Measurements from ENCODE around the gene IL17B.

The IL17B gene, protein sequence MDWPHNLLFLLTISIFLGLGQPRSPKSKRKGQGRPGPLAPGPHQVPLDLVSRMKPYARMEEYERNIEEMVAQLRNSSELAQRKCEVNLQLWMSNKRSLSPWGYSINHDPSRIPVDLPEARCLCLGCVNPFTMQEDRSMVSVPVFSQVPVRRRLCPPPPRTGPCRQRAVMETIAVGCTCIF

DNA sequence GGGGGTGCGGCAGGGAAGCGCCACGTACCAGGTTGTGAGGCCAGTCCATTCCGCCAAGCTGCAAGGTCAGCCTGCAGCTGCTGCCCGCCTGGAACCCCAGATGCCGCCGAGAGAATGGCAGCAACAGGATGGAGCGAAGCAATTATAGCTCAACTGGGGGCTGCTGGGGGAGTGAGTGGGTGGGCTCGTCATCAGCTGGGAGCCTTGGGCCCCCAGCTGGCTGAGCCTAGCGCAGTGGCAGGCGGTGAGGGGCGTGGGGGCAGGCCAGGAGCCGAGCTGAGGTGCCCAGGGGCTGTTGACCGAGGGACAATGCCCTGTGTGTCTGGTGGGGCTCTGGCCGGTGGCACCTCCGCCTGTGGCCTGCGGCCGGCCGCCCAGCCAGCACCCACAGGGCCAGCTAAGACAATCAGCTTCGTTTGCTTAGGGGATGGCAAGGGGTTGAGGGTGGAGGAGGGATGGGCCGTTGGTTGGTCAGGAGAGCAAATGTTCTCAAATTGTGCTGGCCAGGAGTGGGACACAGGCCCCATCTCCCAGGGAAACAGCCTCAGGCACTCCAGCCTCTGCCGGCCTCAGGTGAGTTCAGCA is at the start of gene IL17B:
Gene IL17B, minus strand, starts transcription at position 116 of the 585 bp plus-strand sequence. Its CDS starts 67 bp downstream, at position 49.
- DNase-seq (ENCODE audit: low read depth, low spot score), result no peak

DNA sequence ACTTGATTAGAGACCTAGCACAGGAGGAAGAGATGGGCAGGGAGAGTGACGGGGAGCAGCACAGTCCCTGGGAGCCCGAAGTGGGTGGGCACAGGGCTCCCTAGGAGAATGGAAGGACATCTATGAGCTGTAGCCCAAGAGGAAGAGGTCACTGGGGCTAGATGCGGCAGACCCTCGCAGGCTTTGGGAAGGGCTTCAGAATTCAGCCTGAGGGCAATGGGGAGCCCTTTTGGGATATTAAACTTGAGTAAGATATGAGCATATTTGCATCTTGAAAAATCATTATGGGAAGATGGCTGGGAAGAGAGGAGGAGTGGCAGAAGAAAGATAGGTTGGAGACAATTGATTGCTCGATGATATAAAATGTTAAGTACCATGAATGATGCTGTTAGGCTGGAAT is 48.9 kb upstream of the IL17B start:
- DNase-seq (ENCODE audit: low read depth, low spot score), result no peak

DNA sequence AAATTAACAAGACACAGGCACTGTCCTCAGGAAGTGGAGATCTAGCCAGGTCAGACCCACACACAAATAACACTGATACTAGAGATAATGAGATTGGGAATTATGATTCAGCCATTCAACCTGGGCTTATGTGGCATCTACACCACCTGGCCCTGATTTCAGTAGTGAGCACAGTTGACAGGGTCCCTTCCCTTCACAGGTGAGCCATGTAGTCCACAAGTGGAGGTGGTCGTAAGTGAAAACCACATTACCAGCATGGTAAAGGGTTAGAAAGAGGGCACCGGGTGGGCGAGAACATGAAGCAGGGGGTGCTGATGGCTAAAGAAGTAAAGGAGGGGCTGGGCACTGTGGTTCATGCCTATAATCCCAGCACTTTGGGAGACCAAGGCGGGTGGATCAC is 48.3 kb upstream of the IL17B start:
- no peak for DNase-seq (ENCODE audit: low read depth, low spot score)

DNA sequence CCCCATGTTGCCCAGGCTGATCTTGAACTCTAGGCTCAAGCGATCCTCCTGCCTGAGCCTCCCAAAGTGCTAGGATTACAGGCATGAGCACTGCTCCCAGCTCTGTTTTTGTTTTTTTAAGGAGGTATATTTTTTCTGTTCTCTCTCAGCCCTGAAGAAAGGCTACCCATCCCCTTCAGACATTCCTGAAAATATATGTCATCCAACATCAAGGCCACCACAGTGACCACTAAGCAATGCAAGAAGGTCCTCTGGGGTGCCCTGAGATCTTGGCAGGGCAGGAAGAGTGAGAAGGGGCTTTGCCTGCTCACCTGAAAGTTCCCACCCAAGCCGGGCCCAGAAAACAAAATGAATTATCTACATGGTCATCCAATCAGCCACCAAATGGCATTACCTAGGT is 47.8 kb upstream of the IL17B start:
- peak; percentile 72 for DNase-seq (ENCODE audit: low read depth, low spot score)

DNA sequence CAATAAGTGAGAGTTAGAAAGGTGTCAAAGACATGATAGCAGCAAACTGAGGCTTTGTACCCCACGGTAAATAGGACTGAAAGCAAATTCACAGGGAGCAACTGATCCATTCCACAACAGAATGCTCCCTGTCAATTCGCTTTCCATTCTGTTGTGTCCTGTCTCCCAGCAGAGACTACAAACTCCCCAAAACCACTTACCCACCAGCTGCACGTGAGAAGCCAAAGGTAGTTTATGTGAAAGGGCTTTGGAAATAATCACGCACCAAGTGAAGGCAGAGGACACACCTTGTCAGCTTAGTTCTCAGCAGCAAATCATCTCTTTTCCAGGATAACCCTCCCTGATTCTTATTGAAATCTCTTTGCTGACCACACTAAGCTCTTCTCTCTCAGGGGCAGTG is 46.6 kb upstream of the IL17B start:
- DNase-seq (ENCODE audit: low read depth, low spot score), result no peak

DNA sequence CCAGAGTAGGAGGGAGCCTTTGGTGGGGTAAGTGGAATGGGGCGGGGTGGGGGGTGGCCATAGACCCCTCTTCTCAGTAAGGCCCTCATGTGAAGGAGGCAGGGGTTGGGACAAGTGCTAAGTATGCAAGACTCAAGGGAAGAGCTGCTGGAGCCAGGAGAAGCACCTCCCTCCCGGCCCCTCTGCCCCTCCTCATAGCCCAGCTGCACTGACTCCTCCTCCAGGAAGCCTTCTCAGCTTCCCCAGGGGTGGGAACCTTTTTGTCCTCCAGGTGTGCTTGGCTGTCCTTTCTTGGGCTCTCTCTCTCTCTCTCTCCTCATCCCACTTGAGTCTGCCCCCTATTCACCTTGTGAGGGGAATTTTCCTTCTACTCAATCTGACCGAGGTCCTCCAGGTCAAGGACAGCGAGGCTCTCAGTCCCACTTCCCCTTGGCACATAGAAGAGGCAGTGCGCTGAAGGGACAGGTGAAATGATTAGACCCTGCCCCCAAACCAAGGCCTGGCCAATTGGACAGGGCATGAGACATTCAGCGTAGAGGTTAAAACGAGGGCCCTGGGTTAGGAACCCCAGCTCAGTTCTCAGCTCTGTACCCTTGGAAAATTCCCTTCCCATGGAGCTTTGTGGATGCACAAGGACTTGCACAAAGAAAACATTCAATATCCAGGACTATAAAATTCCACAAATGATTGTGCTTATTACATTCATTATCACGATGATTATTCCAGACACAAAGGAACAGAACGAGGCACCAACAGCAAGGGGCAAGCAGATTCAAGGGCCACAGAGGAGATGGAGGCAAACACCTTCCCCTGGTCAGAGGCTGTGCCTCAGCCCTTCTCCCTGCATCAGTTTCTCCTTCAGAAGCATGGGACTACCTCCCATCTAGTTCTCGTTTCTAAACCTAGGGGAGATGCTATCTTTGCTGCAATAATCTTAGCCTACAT is 45.6 kb upstream of the IL17B start:
- no peak for DNase-seq (ENCODE audit: low read depth, low spot score)

DNA sequence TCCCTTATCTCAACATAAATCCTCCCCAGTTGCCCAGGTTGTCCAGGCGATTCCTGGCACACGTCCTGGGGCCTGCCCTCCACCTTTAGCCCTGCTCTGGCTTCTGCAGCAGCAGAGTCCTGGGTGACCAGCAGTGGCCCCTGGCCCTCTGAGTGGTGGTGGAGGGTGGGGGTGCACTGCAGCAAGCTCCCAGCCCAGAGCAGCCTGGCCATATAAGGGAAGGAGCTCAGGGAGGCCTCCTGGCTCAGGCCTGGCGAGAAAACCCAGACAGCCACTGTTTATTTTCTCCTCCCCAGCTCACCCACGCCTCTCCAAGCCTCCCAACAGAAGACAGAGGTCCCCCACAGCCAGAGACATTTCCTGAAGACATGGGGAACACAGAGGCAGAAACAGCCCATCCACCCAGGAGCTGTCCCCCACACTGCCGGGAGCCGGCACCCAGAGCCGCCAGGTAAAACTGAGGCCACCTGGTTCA is 44.7 kb upstream of the IL17B start:
- DNase-seq (ENCODE audit: low read depth, low spot score), result peak; percentile 78

DNA sequence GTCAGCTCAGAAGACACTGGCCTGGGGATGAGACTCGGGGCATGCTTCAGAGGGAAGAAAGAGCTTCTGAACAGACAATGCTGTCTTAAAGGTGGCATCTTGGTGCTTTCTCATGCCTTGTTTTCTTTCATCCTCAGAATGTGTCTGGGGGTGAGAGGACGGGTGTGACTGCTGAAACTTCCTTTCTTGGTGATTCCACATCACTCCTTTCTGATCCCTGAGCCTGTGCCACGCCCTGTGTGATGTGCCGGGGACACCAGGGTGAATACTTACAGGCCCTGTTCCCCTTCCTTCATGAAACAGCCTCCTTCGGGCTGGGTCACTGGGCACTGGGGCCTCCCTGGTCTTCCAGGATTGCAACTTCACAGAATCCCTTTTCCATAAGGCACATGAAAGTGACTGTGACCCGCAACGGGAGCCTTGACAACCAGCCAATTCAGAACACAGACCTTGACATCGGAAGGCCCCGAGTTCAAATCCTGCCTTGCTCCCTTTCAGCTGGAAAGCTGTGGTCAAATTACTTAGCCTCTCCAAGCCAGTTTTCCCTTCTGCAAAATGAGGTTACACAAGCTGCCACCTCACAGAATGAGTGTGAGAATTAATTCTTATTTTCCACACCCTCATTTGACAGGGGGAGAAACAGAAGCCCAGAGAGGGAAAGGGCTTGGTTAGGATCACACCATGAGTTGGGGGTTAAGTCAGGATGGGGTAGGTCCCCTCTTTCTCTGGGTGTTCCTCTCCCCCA is 44.1 kb upstream of the IL17B start:
- no peak for DNase-seq (ENCODE audit: low read depth, low spot score)

DNA sequence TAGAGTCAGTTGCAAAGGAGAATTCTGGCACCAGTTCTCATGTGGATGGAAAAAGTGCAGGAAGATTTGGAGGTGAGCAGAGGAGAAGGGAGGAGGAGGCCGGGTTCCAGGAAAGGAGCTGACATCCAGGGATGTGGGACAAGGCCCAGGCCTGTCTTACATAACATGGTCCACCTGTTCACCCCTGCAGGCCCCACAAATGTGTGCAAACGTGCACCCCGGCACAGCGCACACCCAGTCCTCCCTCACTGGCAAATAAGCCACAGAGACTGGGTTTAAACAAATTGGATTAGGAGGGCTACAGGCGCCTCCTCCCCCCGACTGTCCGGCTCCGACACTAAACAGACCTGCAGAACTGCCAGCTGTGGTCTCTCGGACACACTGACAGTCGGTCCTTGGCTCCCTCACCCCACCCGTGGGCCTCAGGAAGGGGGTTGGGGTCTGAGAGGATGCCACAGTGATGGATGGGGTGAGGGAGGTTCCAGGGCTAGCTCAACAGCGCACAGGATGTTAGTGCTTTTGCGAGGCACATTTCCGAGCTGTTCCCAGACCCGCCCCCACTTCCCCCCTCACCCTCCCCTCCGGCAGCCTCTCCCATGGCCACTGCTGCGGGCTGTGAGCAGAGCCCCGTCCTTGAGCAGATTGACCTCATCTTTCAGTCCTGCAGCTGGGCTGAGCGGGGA is 43.4 kb upstream of the IL17B start:
- DNase-seq (ENCODE audit: low read depth, low spot score), result peak; percentile 75

DNA sequence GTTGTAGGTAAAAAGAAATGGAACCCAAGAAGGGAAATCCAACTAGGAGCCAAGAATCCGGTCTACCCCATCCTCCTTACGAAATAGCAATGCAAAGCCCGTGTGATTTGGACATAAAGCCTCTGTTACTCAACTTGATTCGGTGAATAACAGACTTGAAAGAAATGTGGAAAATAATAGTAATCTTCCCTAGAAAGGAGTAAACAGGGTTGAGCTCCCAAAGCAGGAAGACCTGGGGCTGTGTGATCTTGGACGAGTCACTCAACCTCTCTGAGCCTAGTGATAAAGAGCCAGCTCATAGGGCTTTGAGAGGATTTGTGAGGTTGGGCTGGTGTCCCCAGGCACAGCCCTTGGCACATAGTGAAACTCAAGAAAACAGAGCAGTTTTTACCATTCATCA is 42.7 kb upstream of the IL17B start:
- DNase-seq (ENCODE audit: low read depth, low spot score), result no peak

DNA sequence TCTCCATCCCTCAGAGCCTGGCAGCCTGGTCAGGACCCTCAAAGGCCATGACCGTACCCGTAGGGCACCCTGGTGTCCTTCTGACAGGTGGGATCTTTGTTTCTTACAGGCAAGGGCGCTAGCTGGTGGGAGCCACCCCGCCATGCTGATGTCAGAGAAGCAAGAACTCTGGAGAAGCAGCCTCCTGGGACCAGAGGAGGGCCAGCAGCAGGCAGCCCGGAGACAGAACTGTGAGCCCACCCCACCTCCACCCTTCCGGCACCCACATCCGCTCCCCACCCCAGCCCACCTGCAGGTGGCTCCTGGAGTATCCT is 42.2 kb upstream of the IL17B start:
- no peak for DNase-seq (ENCODE audit: low read depth, low spot score)

DNA sequence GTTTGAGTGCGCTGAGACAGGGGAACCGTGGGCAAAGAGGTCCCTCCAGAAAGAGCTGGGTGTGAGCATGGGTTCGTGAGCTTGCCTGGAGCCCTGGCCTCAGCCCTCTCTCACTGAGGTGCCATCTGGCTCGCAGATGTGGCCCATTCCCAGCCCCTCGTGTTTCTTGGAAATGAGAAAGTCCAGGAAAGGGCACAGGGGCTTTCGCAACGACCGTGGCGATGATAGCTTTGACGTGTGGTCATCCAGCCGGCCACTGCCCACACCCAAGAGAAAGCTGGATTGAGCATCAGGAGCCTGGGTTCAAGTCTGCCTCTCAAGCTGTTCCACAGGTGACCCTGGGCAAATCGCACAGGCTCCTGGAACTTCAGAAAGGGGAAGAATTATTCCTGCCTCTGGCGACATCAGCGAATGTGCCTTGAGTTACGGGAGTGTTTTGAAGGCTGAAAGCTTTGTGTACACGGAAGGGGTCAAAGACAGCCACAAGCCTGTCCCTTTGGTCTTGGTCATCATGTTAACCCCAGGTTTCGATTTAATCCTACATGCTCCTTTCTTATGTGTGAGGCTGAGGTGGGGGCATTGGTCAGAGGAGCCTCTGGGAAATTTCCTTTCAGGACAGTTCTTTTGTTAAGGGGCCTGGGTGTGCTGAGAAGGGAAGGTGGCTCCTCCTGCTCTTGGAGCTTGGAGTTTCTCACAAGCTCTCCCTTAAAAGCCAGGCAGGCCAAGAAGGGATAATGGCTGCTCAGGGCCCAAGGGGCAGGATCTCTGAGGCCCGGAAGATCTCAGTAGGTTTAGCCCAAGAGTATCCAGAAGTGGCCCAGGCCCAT is 41.7 kb upstream of the IL17B start:
- DNase-seq (ENCODE audit: low read depth, low spot score), result no peak

DNA sequence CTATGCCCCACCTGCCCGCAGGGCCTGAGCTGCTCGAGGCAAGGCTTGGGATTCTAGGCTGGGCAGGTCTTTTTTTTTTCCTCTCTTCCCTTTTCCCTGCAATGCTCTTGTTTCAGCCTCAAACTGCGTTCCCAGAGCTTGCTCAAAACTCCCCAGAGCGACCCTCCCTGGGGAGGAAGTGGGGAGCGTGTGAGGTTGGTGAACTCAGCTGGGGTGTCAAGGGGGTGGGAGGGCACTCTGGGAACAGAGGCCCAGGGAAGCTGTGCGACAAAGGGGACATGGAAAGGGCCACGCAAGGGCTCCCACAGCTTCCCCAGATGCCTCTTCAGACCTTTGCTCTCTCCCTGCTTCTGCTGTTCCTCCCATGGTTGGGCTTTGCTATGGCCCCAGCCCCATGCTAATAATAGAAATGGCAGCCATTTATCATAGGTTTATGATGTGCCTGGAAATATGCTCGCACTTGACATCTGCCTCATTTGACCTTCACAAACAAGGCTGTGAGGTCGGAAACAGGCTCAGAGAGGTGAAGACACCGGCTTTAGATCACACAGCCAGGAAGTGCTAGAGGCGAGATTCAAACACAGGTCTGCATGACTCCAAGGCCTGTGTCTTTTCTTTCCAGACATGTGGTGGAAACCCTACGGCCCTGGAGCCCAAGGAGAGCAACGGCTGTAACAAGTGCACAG is 40.9 kb upstream of the IL17B start:
- no peak for DNase-seq (ENCODE audit: low read depth, low spot score)

DNA sequence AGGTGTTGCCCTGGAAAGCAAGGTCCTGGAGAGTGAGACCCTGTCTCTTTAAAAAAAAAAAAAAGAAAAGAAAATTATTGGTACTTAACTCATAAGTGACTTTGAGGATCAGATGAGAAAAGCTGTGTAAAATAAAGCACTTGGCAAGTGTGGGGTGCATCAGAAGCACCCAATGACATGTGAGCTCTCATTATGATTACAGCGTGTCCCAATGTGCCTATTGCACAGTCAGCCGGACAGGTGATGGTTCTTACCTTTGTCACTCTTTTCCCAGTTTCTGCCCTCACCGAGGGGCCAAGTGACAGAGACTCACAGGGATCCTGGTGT is 40.4 kb upstream of the IL17B start:
- no peak for DNase-seq (ENCODE audit: low read depth, low spot score)

DNA sequence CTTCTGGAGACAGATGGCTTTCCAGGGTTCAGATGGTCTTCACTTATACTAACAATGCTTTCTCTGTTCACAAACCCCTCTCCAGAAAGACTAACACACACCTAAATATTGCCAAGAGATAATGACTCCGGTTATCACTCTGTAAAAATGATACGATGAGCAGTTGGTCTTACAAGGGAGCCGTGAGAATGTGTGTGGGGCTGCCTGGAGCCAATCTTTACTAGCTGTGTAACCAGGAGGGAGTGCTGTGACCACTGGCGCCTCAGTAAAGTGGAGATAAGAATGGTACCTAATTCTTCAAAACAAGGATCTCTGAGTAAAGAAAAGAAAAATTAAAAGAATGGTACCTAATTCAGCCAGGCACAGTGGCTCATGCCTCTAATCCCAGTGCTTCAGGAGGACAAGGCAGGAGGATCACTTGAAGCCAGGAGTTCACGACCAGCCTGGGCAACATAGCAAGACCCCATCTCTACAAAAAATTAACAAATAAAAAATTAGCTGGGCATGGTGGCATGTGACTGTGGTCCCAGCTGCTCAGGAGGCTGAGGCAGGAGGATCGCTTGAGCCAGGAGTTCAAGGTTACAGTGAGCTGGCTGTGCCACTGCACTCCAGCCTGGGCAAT is 39.9 kb upstream of the IL17B start:
- DNase-seq (ENCODE audit: low read depth, low spot score), result no peak

DNA sequence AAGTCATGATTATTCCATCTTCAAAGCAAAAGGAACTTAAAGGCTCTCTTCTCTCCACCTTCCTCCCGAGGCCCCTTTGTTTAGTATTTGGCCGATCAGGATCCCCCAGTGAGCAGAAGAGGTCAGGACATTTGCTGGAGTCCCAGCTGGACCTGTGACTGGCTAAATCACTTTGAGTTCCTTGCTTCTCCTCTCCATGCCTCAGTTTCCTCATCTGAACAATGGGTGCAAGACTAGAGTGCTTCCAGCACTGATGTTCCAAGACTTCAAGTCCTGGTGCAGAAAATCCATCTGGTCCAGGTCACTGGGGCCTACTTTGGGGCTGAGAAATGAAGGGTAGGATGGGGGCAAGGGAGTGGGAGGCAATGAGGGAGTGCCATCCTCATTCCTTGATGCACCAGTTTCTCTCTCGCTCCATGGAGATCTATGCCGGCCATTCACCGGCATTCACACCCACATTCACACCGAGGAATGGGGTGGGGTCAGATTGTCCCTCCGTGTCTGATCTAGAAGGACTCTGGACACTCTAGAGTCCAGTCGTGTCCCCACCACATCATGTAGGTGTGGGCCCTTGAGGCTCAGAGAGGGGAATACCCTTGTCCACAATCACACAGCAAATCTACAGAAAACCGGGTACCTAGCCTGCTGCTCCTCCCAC is 38.7 kb upstream of the IL17B start:
- no peak for DNase-seq (ENCODE audit: low read depth, low spot score)

DNA sequence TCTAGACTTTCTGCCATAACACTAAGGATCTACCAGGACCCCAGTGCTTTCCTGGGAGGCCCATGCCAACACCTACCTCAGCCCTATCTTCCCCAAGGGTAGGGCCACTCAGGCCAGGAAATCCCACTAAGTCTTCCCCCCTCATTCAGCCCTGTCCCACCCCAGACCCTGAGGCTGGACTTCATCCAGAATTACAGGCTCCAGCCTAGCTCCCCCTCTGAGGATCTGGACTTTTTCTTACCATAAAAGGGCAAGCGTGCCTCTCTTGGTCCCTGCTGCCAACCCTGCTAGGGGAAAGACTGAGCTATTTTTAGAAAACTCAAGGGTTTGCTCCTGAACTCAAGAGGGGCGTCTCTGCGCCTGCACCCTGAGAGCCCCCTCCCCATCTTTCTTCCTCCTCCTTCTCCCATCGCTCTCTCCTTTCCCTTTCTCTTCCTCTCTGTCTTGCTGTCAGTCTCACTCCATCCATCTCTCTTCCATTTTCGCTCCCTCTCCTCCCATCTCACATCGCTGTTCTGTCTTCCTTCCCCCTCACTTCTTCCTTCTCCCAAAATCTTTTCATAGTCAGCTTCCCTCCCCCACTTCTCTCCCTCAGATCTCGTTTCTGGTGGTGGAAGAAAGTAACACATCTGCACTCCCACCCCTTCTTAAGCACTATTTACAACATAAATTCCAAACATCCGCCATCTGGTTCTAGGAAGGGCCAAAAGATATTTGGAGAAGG is 38.1 kb upstream of the IL17B start:
- peak; percentile 49 for DNase-seq (ENCODE audit: low read depth, low spot score)
